Motor neuron (in vitro differentiated cells): ENCODE results near the gene AHDC1. TPM values are rescaled to one million over a fixed set of nuclear protein-coding genes. Genes with fewer than 3 reads are reported as not detected.

Source experiments
- ATAC-seq, 8 experiments: fragments of 200-7000 bp; cut with Tn5 transposase; replicated peaks in 6 of 8; 2 replicates each; pipeline ENCODE4 v1.8.0; 2021; ENCODE audit warnings: mild to moderate bottlenecking in 8 of 8, moderate library complexity in 8 of 8
- H3K27ac ChIP-seq, 2 donors: fragments of 250-450 bp; sonication (Bioruptor Pico); 2 replicates each; pipeline ENCODE4 v1.9.0; 2021; ENCODE audit warnings: antibody characterized with exemption in 2 of 2, mild to moderate bottlenecking in 2 of 2, moderate library complexity in 1 of 2
- H3K4me1 ChIP-seq, 2 donors: fragments of 250-450 bp; sonication (Bioruptor Pico); replicated peaks in 1 of 2; 2 replicates each; pipeline ENCODE4 v1.6.1; 2021; ENCODE audit warnings: antibody characterized with exemption in 2 of 2, mild to moderate bottlenecking in 2 of 2, moderate library complexity in 1 of 2
- H3K4me3 ChIP-seq, 5 donors: fragments of 250-450 bp; sonication (Bioruptor Pico); 2 replicates each; pipeline ENCODE4 v1.9.0; 2021; ENCODE audit warnings: antibody characterized with exemption in 5 of 5, mild to moderate bottlenecking in 5 of 5, moderate library complexity in 4 of 5
- WGBS, 10 experiments: fragments of 450-650 bp; shearing (Covaris generic); methylation state at CpG; one replicate each; pipeline ENCODE4 v1.0.0; 2022; 5-methylcytosine and 5-hydroxymethylcytosine counted together
- in situ Hi-C, 9 experiments: fragments of 400-800 bp; cut with MboI; loops; one replicate each; pipeline ENCODE4 v1.15.0; 2021; ENCODE audit warnings: low sequenced_read_pairs in 9 of 9, low pct_unique_long_range_greater_than_20kb in 2 of 9; ENCODE audit not compliant: unreplicated experiment in 9 of 9
- total RNA-seq, 8 experiments: library from RNA; unstranded; fragments of 300-600 nt; gene quantifications; 2 replicates each; pipeline versions ENCODE4 v1.2.3 to v1.2.4, GENCODE V29; 2022

AHDC1 gene
- total RNA-seq, 8 experiments from 2014 or later, result 8.6 to 30.2 (median 14.4) TPM

- Histone ChIP-seq H3K4me3 (no peak overlapping the region), H3K27ac (peak overlapping the region; percentile 35 to 85), H3K4me1 (peaks cover 54 to 55% of the 10 kb centered on the region in 2 donors)
- ATAC-seq, result peak; percentile 1 to 45 (median 10)
- in situ Hi-C loops, result no loop called here
- 6 to 45% (median 25%) methylated on average over 3 to 11 of the region's 17 CpGs; no CpG with 5 or more reads in 6 of the 10 experiments for WGBS, 10 experiments
These were observed 74.9 kb downstream of the AHDC1 start for GRCh38 chr1:27528818-27529703.

GRCh38 chr1:27527890-27528817 lies 75.8 kb downstream of the AHDC1 start:
- peaks cover 63 to 64% of the 10 kb centered on the region in 2 donors for H3K4me1 ChIP-seq
- in situ Hi-C loops, result no loop called here
- H3K4me3 ChIP-seq, result peak overlapping the region in 3 of 5 donors; percentile 0 to 18 (median 12)
- peak; percentile 21 to 71 (median 62) for ATAC-seq
- WGBS, 10 experiments, result 0 to 24% (median 23%) methylated on average over 1 to 26 of the region's 71 CpGs; no CpG with 5 or more reads in 5 of the 10 experiments
- peak overlapping the region; percentile 56 to 85 for H3K27ac ChIP-seq

- peak in 6 of 8 experiments; percentile 2 to 52 (median 50) for ATAC-seq
- Histone ChIP-seq H3K27ac (peak overlapping the region; percentile 56 to 85), H3K4me3 (peak overlapping the region in 3 of 5 donors; percentile 0 to 18 (median 12)), H3K4me1 (peaks cover 71 to 72% of the 10 kb centered on the region in 2 donors)
- WGBS, 10 experiments, result 0 to 100% (median 24%) methylated on average over 1 to 5 of the region's 27 CpGs; no CpG with 5 or more reads in 7 of the 10 experiments
- in situ Hi-C loops, result no loop called here
These were observed 76.6 kb downstream of the AHDC1 start for GRCh38 chr1:27527223-27527889.

GRCh38 chr1:27526569-27527222 lies 77.2 kb downstream of the AHDC1 start:
- ATAC-seq, result no peak
- Histone ChIP-seq H3K4me3 (peak overlapping the region in 1 of 5 donors; percentile 6), H3K27ac (peak overlapping the region; percentile 56 to 85), H3K4me1 (peaks cover 78 to 79% of the 10 kb centered on the region in 2 donors)
- WGBS, 10 experiments, result 27 to 80% (median 70%) methylated on average over 1 to 3 of the region's 10 CpGs; no CpG with 5 or more reads in 7 of the 10 experiments
- in situ Hi-C loops, result no loop called here

- in situ Hi-C loops, result no loop called here
- no peak overlapping the region for H3K4me3 ChIP-seq
- ATAC-seq, result peak; percentile 4 to 63 (median 44)
- H3K4me1 ChIP-seq, result peaks cover 88% of the 10 kb centered on the region in 2 donors
- WGBS, 10 experiments, result 40 to 100% (median 64%) methylated on average over 2 to 7 of the region's 16 CpGs; no CpG with 5 or more reads in 3 of the 10 experiments
- H3K27ac ChIP-seq, result peak overlapping the region; percentile 56 to 85
These were observed 78.4 kb downstream of the AHDC1 start for GRCh38 chr1:27525296-27526272.

GRCh38 chr1:27523337-27524020 lies 80.5 kb downstream of the AHDC1 start:
- Histone ChIP-seq H3K4me3 (no peak overlapping the region), H3K27ac (peak overlapping the region in 1 of 2 donors; percentile 48), H3K4me1 (peaks cover 97 to 99% of the 10 kb centered on the region in 2 donors)
- no peak for ATAC-seq
- 29 to 100% (median 73%) methylated on average over 1 to 6 of the region's 8 CpGs; no CpG with 5 or more reads in 1 of the 10 experiments for WGBS, 10 experiments
- in situ Hi-C loops, result no loop called here

GRCh38 chr1:27522432-27523336 lies 81.3 kb downstream of the AHDC1 start:
- in situ Hi-C loops, result no loop called here
- H3K4me3 ChIP-seq, result no peak overlapping the region

GRCh38 chr1:27521861-27522431 lies 82.0 kb downstream of the AHDC1 start:
- Histone ChIP-seq H3K4me3 (no peak overlapping the region), H3K27ac (peak overlapping the region in 1 of 2 donors; percentile 48), H3K4me1 (peaks cover 87 to 91% of the 10 kb centered on the region in 2 donors)
- ATAC-seq, result no peak
- in situ Hi-C loops, result no loop called here
- 29 to 85% (median 53%) methylated on average over 1 to 7 of the region's 9 CpGs; no CpG with 5 or more reads in 5 of the 10 experiments for WGBS, 10 experiments

More at GRCh38 chr1:27522432-27523336, 81.3 kb downstream of the AHDC1 start:
- ATAC-seq, result peak in 3 of 8 experiments; percentile 3 to 41 (median 6)
- WGBS, 10 experiments, result 41 to 80% (median 68%) methylated on average over 1 to 19 of the region's 31 CpGs; no CpG with 5 or more reads in 3 of the 10 experiments
- Histone ChIP-seq H3K4me1 (peaks cover 94 to 98% of the 10 kb centered on the region in 2 donors), H3K27ac (peak overlapping the region; percentile 25 to 48)

GRCh38 chr1:27521336-27521831 lies 82.6 kb downstream of the AHDC1 start:
- H3K4me3 ChIP-seq, result no peak overlapping the region
- H3K27ac ChIP-seq, result peak overlapping the region in 1 of 2 donors; percentile 38
- ATAC-seq, result no peak
- H3K4me1 ChIP-seq, result peaks cover 81 to 85% of the 10 kb centered on the region in 2 donors
- 20 to 100% (median 83%) methylated on average over 1 to 14 of the region's 20 CpGs; no CpG with 5 or more reads in 5 of the 10 experiments for WGBS, 10 experiments
- in situ Hi-C loops, result no loop called here
